Mucosa of descending colon (tissue), 3 donors: ENCODE data around the gene TESMIN. TPM values are rescaled to one million over a fixed set of nuclear protein-coding genes. Genes with fewer than 3 reads are reported as not detected.

Experiments used
- ATAC-seq: fragments of 200-7000 bp; cut with Tn5 transposase; one replicate; pipeline ENCODE4 v1.9.1; 2020; ENCODE audit warnings: mild to moderate bottlenecking, moderate library complexity
- DNase-seq, 3 donors: peaks; one replicate each; pipeline ENCODE4 v3.0.0-alpha.2; 2020
- H3K36me3 ChIP-seq: fragments of 200-600 bp; one replicate; pipeline ENCODE4 v1.8.0; 2021; ENCODE audit warnings: low read depth, mild to moderate bottlenecking
- H3K4me1 ChIP-seq: fragments of 200-600 bp; one replicate; pipeline ENCODE4 v1.8.0; 2021; ENCODE audit warnings: low read depth, mild to moderate bottlenecking
- H3K4me3 ChIP-seq: fragments of 200-600 bp; one replicate; pipeline ENCODE4 v1.8.0; 2021; ENCODE audit warnings: mild to moderate bottlenecking
- H3K9me3 ChIP-seq: fragments of 200-600 bp; one replicate; pipeline ENCODE4 v1.8.0; 2021; ENCODE audit warnings: mild to moderate bottlenecking
- intact Hi-C, 2 donors: fragments of 100-400 bp; cut with DNase I in 1 of 2; cut with micrococcal nuclease in 1 of 2; formaldehyde crosslinking; loops; one replicate each; pipeline versions ENCODE4 v1.11.0 to v1.11.1; 2022; cut with DNase I, micrococcal nuclease
- total RNA-seq, 3 donors: library from RNA; stranded (reverse); fragmentation: NEBNext Ultra II Directional in 2 of 3; extraction: Animal tissue kit (Norgen Biotek cat#: 25700) in 2 of 3; gene quantifications; one replicate each; pipeline versions ENCODE4 v1.2.1 to v1.2.4, GENCODE V29; 2021 to 2023
- TF ChIP-seq, protein P1 (sequence below): fragments of 200-600 bp; IDR thresholded peaks from one replicate; pipeline ENCODE4 v1.8.0; 2022; ENCODE audit warnings: antibody characterized with exemption, mild to moderate bottlenecking
- donor health status: DM: no; HTN: no; CAD: no; lungs with moderate emphysema.
- donor health status: DM: no; HTN: no; CAD: no.
- donor health status: DM: no; HTN: yes; CAD: no.

The TESMIN gene
- total RNA-seq, 3 donors from 2014 or later = 4.8 to 22.7 (median 16.7) TPM

DNA sequence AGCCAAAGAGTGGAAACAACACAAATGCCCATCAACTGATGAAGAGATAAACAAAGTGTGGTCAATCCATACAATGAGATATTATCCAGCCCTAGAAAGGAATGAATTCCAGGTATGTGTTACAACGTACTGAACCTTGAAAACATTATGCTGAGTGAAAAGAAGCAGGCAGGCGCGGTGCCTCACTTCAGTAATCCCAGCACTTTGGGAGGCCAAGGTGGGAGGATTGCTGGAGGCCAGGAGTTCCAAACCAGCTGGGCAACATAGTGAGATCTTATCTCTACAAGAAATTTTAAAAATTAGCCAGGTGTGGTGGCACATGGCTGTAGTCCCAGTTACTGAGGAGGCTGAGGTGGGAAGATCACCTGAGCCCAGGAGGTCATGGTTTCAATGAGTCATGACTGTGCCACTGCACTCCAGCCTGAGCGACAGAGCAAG lies 24.6 kb upstream of the TESMIN start:
- Histone ChIP-seq H3K36me3 (peaks cover 24% of the 10 kb centered on the region), H3K9me3 (no peaks in the 10 kb centered on the region), H3K4me3 (no peak overlapping the region), H3K4me1 (no peaks in the 10 kb centered on the region)
- intact Hi-C loops = no loop called here
- DNase-seq (no peak), ATAC-seq (no peak)
- TF ChIP-seq, protein P1, sequence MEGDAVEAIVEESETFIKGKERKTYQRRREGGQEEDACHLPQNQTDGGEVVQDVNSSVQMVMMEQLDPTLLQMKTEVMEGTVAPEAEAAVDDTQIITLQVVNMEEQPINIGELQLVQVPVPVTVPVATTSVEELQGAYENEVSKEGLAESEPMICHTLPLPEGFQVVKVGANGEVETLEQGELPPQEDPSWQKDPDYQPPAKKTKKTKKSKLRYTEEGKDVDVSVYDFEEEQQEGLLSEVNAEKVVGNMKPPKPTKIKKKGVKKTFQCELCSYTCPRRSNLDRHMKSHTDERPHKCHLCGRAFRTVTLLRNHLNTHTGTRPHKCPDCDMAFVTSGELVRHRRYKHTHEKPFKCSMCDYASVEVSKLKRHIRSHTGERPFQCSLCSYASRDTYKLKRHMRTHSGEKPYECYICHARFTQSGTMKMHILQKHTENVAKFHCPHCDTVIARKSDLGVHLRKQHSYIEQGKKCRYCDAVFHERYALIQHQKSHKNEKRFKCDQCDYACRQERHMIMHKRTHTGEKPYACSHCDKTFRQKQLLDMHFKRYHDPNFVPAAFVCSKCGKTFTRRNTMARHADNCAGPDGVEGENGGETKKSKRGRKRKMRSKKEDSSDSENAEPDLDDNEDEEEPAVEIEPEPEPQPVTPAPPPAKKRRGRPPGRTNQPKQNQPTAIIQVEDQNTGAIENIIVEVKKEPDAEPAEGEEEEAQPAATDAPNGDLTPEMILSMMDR = no peak

DNA sequence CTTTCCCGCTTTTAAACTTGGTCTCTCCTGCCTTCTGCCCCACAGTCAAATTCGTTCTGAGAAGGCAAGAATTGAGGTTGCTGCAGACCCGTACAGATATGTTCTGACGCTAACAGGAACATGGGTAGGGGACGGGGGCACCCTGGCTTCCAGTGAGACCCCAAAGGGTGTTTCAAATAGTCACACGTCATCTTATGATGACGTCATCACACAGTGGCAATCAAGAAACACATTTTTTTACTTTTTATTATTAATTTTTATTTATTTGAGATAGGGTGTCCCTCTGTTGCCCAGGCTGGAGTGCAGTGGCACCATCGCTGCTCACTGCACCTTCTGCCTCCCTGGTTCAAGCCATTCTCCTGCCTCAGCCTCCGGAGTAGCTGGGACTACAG lies 22.9 kb upstream of the TESMIN start:
- TF ChIP-seq, protein P1 = no peak
- intact Hi-C loops = no loop called here
- Histone ChIP-seq H3K9me3 (no peaks in the 10 kb centered on the region), H3K36me3 (peaks cover 17% of the 10 kb centered on the region), H3K4me3 (no peak overlapping the region), H3K4me1 (no peaks in the 10 kb centered on the region)
- DNase-seq = no peak
- ATAC-seq = no peak

DNA sequence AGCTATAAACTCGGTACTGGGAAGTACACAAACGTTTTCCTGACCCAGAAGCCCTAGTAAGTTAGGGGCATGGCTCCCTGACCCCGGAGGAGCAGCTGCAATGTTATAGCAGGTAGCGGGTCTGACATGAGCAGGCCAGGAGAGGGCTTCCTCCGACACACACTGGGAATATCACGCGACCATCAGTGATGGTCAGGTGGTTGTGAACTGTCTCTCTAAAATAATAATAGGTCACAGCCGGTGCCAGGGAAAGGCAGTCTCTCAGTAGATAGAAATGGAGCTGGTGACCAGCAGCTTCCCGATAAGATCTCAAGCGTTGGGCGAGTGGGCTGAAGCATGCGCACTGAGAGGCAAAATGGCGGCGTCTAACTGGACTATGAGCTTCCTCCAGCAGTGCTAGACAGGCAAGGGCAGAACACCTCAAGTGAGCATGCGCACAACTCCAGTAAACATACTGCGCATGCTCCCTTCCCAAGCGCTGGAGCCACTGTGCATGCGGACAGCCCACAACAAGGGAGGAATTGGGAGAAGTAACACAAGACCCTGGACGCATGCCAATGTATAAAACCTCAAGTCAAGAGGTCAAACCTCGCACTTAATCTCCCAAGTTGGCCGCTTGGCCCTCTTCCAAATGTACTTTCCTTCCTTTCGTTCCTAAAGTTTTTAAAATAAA lies 22.3 kb upstream of the TESMIN start:
- Histone ChIP-seq H3K9me3 (no peaks in the 10 kb centered on the region), H3K4me1 (no peaks in the 10 kb centered on the region), H3K4me3 (no peak overlapping the region), H3K36me3 (peaks cover 17% of the 10 kb centered on the region)
- intact Hi-C loops = no loop called here
- no peak for ATAC-seq
- DNase-seq = no peak
- TF ChIP-seq, protein P1 = no peak

DNA sequence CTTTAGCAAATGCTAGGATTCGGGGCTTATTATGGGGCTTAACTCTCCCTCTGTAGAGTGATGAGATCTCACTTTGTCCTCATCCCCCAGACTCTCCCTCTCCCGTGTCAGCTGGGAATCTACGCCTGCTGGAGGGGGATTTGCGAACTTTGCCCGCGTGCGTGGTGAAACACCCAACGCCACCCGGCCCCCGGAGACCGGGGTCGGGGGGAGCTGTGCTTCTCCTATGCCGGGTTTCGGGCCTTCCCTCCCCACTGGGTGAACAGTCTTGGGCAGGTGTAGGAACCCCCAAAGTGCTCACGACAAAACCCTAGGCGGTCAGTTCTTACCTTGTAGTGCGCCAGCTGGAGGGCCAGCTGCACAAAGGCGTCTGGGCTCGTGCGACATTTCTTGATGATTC lies 21.6 kb upstream of the TESMIN start:
- H3K4me3 ChIP-seq = no peak overlapping the region
- peaks cover 17% of the 10 kb centered on the region for H3K36me3 ChIP-seq
- TF ChIP-seq, protein P1 = no peak
- DNase-seq = no peak
- no peaks in the 10 kb centered on the region for H3K4me1 ChIP-seq
- ATAC-seq = no peak
- intact Hi-C loops = no loop called here
- no peaks in the 10 kb centered on the region for H3K9me3 ChIP-seq

DNA sequence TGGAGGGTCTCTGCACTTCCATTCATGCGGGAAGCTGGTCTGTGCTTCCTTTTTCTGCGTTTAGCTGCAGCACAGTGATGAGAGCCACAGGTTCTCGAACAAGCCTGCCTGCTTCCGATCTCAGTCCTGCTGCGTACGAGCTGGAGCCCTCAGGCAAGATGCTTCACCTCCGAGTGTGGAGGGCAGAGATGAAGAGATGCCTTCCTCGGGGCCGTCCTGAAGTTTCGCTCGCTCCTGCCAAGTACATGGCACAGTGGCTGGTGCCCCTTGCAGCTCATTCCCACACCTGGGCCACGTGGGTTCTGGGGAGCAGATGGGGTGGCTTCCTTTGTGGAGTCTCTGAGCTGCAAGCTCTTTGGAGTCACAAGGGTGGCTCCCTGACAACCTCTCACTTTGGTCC lies 19.5 kb upstream of the TESMIN start:
- intact Hi-C loops = no loop called here
- Histone ChIP-seq H3K4me1 (no peaks in the 10 kb centered on the region), H3K4me3 (no peak overlapping the region), H3K9me3 (no peaks in the 10 kb centered on the region), H3K36me3 (peaks cover 14% of the 10 kb centered on the region)
- ATAC-seq (no peak), DNase-seq (no peak)
- TF ChIP-seq, protein P1 = no peak

DNA sequence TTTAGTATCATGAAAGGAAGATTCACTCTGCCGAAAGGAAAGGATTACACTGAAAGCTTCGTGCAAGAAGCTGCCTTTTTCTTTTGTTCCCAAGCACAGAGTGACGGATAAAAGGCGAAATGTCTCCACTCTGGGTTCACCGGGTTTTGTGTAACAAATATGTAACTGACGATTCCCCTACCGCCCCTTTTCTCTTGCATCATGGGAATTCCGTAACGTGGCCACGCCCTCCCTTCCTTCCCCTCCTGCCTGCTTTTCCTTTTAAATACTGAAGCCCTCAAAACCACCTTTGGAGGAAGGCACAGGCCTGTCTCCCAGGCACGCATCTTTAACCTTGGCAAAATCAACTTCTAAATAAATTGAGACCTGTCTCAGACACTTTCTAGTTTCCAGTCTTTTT lies 16.4 kb upstream of the TESMIN start:
- H3K36me3 ChIP-seq = peaks cover 4% of the 10 kb centered on the region
- ATAC-seq (no peak), DNase-seq (no peak)
- H3K9me3 ChIP-seq = no peaks in the 10 kb centered on the region
- H3K4me3 ChIP-seq = no peak overlapping the region
- TF ChIP-seq, protein P1 = no peak
- no peaks in the 10 kb centered on the region for H3K4me1 ChIP-seq
- intact Hi-C loops = no loop called here
